Ishikawa (cell line): ENCODE measurements around the gene EPB41L4B.

ENCODE experiments used
- CEBPB ChIP-seq: IDR thresholded peaks from 2 replicates; pipeline ENCODE4 v1.6.1; 2012
- CREB1 ChIP-seq: IDR thresholded peaks from 2 replicates; pipeline ENCODE4 v1.6.1; 2012; ENCODE audit warnings: low read depth
- EGR1 ChIP-seq: IDR thresholded peaks from 2 replicates; pipeline ENCODE4 v1.6.1; 2012
- EP300 ChIP-seq: IDR thresholded peaks from 2 replicates; pipeline ENCODE4 v1.6.1; 2012; ENCODE audit warnings: borderline replicate concordance
- NFIC ChIP-seq: IDR thresholded peaks from 2 replicates; pipeline ENCODE4 v1.6.1; 2012
- RAD21 ChIP-seq: IDR thresholded peaks from 2 replicates; pipeline ENCODE4 v1.6.1; 2012; ENCODE audit warnings: low read depth
- TAF1 ChIP-seq: IDR thresholded peaks from 2 replicates; pipeline ENCODE4 v1.6.1; 2012; ENCODE audit warnings: low read depth, mild to moderate bottlenecking
- TCF12 ChIP-seq: IDR thresholded peaks from 2 replicates; pipeline ENCODE4 v1.6.1; 2012; ENCODE audit warnings: low read depth
- TEAD4 ChIP-seq: IDR thresholded peaks from 2 replicates; pipeline ENCODE4 v1.6.1; 2012
- ZBTB7A ChIP-seq: IDR thresholded peaks from 2 replicates; pipeline ENCODE4 v1.6.1; 2012; ENCODE audit warnings: low read depth
- TF ChIP-seq, protein P1 (sequence below): IDR thresholded peaks from 2 replicates; pipeline ENCODE4 v1.6.1; 2012; ENCODE audit warnings: low read depth, mild to moderate bottlenecking
- TF ChIP-seq, protein P2 (sequence below): IDR thresholded peaks from 2 replicates; pipeline ENCODE4 v1.6.1; 2012

DNA sequence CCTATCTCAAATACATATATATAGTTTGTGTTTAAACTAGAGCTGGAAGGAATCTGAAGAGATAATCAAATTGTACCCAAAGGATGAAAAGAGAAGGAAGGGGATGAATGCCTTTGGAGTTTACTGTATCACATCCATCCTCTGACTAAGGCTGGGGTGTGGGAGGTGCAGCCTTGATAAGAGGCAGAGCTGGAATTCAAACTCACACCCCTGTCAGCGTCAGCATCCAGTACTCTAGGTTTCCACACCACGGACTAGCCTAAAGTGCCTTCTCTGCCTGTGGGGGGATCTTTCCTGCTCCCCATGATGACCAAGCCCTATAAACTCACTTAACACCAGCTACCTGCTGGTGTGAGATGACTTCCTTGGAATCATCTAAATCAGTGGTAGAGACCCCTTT lies 48.1 kb downstream of the EPB41L4B start:
- no peak for TF ChIP-seq ZBTB7A
- TF ChIP-seq, protein P1, sequence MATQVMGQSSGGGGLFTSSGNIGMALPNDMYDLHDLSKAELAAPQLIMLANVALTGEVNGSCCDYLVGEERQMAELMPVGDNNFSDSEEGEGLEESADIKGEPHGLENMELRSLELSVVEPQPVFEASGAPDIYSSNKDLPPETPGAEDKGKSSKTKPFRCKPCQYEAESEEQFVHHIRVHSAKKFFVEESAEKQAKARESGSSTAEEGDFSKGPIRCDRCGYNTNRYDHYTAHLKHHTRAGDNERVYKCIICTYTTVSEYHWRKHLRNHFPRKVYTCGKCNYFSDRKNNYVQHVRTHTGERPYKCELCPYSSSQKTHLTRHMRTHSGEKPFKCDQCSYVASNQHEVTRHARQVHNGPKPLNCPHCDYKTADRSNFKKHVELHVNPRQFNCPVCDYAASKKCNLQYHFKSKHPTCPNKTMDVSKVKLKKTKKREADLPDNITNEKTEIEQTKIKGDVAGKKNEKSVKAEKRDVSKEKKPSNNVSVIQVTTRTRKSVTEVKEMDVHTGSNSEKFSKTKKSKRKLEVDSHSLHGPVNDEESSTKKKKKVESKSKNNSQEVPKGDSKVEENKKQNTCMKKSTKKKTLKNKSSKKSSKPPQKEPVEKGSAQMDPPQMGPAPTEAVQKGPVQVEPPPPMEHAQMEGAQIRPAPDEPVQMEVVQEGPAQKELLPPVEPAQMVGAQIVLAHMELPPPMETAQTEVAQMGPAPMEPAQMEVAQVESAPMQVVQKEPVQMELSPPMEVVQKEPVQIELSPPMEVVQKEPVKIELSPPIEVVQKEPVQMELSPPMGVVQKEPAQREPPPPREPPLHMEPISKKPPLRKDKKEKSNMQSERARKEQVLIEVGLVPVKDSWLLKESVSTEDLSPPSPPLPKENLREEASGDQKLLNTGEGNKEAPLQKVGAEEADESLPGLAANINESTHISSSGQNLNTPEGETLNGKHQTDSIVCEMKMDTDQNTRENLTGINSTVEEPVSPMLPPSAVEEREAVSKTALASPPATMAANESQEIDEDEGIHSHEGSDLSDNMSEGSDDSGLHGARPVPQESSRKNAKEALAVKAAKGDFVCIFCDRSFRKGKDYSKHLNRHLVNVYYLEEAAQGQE, result no peak
- no peak for TF ChIP-seq TAF1
- no peak for TF ChIP-seq EP300
- TF ChIP-seq, protein P2, sequence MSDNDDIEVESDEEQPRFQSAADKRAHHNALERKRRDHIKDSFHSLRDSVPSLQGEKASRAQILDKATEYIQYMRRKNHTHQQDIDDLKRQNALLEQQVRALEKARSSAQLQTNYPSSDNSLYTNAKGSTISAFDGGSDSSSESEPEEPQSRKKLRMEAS, result no peak
- no peak for TF ChIP-seq EGR1
- TF ChIP-seq CREB1, result no peak
- TF ChIP-seq RAD21, result no peak
- no peak for TF ChIP-seq TCF12
- TF ChIP-seq CEBPB, result no peak
- no peak for TF ChIP-seq NFIC
- no peak for TF ChIP-seq TEAD4
